ENCODE data around the gene HSPA1L. TPM values are rescaled to one million over a fixed set of nuclear protein-coding genes. Genes with fewer than 3 reads are reported as not detected.
"Not testable (repeated sequence)": the region's sequence is repeated elsewhere in the genome, so short reads cannot be mapped to it uniquely, and the experiment has no call there.

The HSPA1L gene
- polyA plus RNA-seq, 3 donors from 2014 or later: 0.70 to 3.8 (median 2.4) TPM

DNA sequence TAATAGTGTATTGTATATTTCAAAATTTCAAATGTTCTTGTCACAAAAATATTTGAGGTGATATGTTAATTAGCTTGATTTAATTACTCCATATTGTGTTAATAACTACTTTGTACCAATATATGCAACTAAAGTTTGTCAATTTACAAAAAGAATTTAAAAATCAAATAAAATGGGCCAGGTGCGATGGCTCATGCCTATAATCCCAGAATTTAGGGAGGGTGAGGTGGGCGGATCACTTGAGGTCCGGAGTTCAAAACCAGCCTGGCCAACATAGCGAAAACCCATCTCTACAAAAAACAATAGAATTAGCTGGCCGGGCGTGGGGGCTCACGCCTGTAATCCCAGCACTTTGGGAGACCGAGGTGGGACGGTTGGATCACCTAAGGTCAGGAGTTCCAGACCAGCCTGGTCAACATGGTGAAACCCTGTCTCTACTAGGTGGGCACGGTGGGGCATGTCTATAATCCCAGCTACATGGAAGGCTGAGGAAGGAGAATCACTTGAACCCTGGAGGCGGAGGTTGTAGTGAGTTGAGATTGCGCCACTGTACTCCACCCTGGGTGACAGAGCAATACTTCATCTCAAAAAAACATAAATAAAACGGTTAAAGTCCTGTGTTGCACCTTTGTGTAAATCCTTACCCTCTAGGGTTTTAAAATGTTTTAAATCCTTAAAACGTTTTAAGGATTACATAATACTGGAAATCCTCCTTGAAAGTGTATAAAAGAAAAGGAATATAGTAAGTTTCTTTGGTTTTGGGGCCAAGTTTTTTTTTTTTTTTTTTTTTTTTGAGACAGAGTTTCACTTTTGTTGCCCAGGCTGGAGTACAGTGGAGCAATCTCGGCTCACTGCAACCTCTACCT, 16.5 kb upstream of the HSPA1L start:
- DNase-seq: no peak
- H3K4me1 Mint-ChIP-seq: peaks cover 51 to 56% of the 10 kb centered on the region in 2 donors
- H3K9me3 Mint-ChIP-seq: no peaks in the 10 kb centered on the region
- peaks cover 0 to under 1% (median under 1%) of the 10 kb centered on the region in 3 donors for H3K36me3 Mint-ChIP-seq
- H3K4me3 Mint-ChIP-seq: peak overlapping the region in 4 of 5 donors; percentile 86 to 95 (median 90)
- H3K27me3 Mint-ChIP-seq (ENCODE audit: low read depth in 3 of 3): peaks cover 10 to 11% (median 10%) of the 10 kb centered on the region in 3 donors
- H3K27ac Mint-ChIP-seq: peak overlapping the region in 1 of 6 donors; percentile 76

DNA sequence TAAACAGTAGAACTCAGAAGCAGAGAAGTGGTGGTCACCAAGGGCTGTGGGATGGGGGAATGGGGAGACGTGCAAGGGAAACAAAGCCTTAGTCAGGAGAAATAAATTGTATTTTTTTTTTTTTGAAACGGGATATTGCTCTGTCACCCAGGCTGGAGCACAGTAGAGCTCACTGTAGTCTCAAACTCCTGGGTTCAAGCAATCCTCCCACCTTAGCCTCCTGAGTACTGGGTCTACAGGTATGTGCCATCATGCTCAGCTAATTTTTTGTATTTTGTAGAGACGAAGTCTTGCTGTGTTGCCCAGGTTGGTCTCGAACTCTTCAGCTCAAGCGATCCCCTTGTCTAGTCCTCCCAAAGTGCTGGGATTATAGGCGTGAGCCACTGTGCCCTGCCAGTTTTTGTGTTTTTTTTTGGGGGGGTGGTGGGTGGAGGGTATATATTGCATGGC, 15.8 kb upstream of the HSPA1L start:
- Mint-ChIP-seq H3K27ac (peak overlapping the region; percentile 76 to 93 (median 87)), H3K9me3 (no peaks in the 10 kb centered on the region), H3K27me3 (ENCODE audit: low read depth in 3 of 3) (peaks cover 5 to 11% (median 10%) of the 10 kb centered on the region in 3 donors), H3K4me3 (peak overlapping the region; percentile 86 to 95 (median 87)), H3K4me1 (peaks cover 50 to 52% of the 10 kb centered on the region in 2 donors), H3K36me3 (no peaks in the 10 kb centered on the region)
- DNase-seq: no peak

DNA sequence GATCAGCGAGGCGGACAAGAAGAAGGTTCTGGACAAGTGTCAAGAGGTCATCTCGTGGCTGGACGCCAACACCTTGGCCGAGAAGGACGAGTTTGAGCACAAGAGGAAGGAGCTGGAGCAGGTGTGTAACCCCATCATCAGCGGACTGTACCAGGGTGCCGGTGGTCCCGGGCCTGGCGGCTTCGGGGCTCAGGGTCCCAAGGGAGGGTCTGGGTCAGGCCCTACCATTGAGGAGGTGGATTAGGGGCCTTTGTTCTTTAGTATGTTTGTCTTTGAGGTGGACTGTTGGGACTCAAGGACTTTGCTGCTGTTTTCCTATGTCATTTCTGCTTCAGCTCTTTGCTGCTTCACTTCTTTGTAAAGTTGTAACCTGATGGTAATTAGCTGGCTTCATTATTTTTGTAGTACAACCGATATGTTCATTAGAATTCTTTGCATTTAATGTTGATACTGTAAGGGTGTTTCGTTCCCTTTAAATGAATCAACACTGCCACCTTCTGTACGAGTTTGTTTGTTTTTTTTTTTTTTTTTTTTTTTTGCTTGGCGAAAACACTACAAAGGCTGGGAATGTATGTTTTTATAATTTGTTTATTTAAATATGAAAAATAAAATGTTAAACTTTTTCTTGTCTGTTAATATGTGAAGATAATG, 14.7 kb upstream of the HSPA1L start:
- DNase-seq: peak; percentile 53 to 56 (median 55)
- H3K36me3 Mint-ChIP-seq: no peaks in the 10 kb centered on the region
- peak overlapping the region; percentile 86 to 95 (median 87) for H3K4me3 Mint-ChIP-seq
- peaks cover 4 to 7% (median 5%) of the 10 kb centered on the region in 3 donors for H3K27me3 Mint-ChIP-seq (ENCODE audit: low read depth in 3 of 3)
- no peaks in the 10 kb centered on the region for H3K9me3 Mint-ChIP-seq
- peaks cover 48% of the 10 kb centered on the region in 2 donors for H3K4me1 Mint-ChIP-seq
- peak overlapping the region; percentile 76 to 93 (median 92) for H3K27ac Mint-ChIP-seq

DNA sequence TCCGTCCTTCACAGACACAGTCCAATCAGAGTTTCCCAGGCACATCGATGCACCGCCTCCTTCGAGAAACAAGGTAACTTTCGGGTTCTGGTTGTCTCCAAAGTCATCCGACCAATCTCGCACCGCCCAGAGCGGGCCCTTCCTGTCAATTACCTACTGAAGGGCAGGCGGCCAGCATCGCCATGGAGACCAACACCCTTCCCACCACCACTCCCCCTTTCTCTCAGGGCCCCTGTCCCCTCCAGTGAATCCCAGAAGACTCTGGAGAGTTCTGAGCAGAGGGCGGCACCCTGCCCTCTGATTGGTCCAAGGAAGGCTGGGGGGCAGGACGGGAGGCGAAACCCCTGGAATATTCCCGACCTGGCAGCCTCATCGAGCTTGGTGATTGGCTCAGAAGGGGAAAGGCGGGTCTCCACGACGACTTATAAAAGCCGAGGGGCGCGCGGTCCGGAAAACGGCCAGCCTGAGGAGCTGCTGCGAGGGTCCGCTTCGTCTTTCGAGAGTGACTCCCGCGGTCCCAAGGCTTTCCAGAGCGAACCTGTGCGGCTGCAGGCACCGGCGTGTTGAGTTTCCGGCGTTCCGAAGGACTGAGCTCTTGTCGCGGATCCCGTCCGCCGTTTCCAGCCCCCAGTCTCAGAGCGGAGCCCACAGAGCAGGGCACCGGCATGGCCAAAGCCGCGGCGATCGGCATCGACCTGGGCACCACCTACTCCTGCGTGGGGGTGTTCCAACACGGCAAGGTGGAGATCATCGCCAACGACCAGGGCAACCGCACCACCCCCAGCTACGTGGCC, 12.4 kb upstream of the HSPA1L start, which contains the start of gene HSPA1B:
HSPA1B (plus strand) TSS at position 453 of the 794 bp plus-strand sequence; CDS start at position 666, 213 bp downstream.
- Mint-ChIP-seq H3K36me3 (no peaks in the 10 kb centered on the region), H3K27ac (peak within 1 kb of the TSS; percentile 91 to 99 (median 96)), H3K27me3 (ENCODE audit: low read depth in 3 of 3) (peaks cover 2 to 5% (median 5%) of the 10 kb centered on the region in 3 donors), H3K4me1 (peaks cover 43 to 48% of the 10 kb centered on the region in 2 donors), H3K4me3 (peak within 1 kb of the TSS; percentile 92 to 94 (median 93)), H3K9me3 (no peaks in the 10 kb centered on the region)
- peak; percentile 82 to 84 (median 83) for DNase-seq

DNA sequence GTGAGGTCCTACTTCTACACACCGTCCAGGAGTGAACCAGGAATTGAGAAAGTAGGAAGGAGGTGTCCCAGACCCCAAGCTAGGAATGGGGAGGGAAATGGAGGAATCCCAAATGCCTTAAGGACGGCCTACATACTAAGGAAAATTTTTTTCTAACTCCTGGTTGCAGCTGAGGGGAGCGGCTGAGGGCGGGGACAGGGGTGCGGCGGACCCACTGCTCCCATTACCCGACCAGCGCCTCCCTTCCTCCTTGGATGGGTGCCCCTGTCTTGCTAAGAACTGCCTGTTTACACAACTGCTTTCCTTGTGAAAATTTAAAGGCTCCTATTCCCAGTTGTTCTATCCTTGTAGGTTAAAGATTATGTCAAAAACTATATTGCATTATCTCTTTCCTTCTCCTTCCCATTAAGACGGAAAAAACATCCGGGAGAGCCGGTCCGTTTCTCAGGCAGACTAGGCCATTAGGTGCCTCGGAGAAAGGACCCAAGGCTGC, 11.8 kb upstream of the HSPA1L start:
- H3K4me1 Mint-ChIP-seq: peaks cover 49 to 54% of the 10 kb centered on the region in 2 donors
- no peaks in the 10 kb centered on the region for H3K36me3 Mint-ChIP-seq
- no peak for DNase-seq
- peak overlapping the region; percentile 92 to 94 (median 93) for H3K4me3 Mint-ChIP-seq
- peaks cover 2 to 5% (median 5%) of the 10 kb centered on the region in 3 donors for H3K27me3 Mint-ChIP-seq (ENCODE audit: low read depth in 3 of 3)
- peak overlapping the region; percentile 91 to 99 (median 96) for H3K27ac Mint-ChIP-seq
- H3K9me3 Mint-ChIP-seq: no peaks in the 10 kb centered on the region

DNA sequence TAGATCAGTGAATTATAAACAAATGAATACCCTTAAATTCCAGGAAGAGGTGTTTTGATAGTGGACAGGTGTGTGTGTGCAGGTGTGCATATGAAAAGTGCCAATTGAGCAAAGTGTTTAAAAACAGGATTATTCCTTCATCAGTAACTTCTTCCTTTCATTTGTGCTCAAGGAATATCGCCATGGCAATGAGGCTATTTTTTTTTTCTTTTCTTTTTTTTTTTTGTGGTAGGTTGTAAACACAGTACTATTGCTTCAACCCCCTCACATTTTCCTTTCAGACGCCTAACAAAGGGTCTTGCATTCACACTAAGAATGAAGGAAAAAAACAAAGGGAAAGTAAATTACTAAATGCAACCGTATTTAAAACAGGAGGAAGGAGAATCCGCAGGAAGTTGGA, 10.5 kb upstream of the HSPA1L start:
- Mint-ChIP-seq H3K27me3 (ENCODE audit: low read depth in 3 of 3) (peaks cover 0 to 5% (median 3%) of the 10 kb centered on the region in 3 donors), H3K9me3 (no peaks in the 10 kb centered on the region), H3K27ac (peak overlapping the region in 5 of 6 donors; percentile 50 to 97 (median 73)), H3K4me3 (peak overlapping the region in 4 of 5 donors; percentile 46 to 94 (median 94)), H3K4me1 (peaks cover 51 to 58% of the 10 kb centered on the region in 2 donors), H3K36me3 (no peaks in the 10 kb centered on the region)
- DNase-seq: no peak

DNA sequence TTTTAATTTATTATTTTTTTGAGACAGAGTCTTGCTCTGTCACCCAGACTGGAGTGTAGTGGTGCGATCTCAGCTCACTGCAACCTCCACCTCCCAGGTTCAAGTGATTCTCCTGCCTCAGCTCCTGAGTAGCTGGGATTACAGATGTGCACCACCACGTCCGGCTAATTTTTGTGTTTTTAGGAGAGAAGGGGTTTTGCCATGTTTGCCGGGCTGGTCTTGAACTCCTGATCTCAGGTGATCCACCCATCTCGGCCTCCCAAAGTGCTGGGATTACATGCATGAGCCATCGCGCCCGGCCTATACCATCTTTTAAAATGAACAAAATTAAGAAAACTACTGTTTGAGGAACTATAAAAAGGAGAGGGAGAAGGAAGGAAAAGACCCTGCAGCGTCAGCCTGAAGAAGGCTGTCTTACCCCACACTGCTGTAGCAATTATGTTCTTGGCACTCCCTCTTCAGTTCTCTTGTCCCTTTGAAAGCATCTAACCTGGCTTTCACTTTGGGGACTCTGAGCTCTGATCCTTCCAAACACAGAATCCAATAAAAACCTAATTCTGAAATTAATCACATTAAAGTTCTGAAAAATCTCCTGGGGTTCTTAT, 8.6 kb upstream of the HSPA1L start:
- Mint-ChIP-seq H3K4me3 (peak overlapping the region in 1 of 5 donors; percentile 57), H3K4me1 (peaks cover 45 to 54% of the 10 kb centered on the region in 2 donors), H3K27ac (peak overlapping the region in 3 of 6 donors; percentile 17 to 49 (median 34))
- not testable (repeated sequence) for H3K9me3 Mint-ChIP-seq; DNase-seq; H3K27me3 Mint-ChIP-seq (ENCODE audit: low read depth in 3 of 3); H3K36me3 Mint-ChIP-seq

DNA sequence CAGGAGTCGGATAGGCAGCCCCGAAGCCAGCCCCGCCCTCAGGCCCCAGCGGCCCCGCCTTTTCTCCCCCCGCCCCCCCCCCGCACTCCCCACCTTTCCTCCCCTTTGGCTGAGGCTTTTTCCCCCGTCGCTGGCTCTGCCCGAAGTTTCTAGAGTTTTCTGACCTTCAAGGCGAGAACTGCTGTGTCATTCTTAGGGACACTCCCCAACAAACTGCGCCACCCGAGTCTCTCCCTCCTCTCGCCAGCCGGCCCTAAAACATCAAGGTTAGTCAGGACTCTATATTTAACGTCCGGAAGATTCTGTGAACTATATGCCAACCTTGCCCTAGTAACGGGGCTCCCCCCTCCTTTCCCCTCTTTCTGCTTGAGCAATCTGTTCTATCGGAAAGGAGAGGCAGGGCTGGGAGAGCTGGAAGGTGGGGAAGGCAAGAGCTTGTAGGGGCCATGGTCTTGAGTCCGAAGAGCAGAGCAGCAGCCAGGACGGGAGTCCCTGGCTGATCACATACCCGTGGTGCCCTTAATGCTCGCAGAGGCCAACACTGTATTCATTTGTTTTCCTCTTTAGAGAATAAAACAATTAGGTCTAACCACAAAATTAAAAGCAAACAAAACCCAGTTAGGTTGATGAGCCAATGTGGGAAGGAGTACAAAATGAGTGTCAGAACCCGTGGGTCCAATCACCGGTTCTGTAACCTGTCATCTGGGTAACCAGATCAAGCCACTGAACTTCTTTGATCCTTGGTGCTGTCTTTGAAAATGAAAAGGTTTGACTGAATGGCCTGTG, 7.1 kb upstream of the HSPA1L start:
- H3K36me3 Mint-ChIP-seq: no peaks in the 10 kb centered on the region
- no peaks in the 10 kb centered on the region for H3K9me3 Mint-ChIP-seq
- peaks cover 0 to 8% (median 3%) of the 10 kb centered on the region in 3 donors for H3K27me3 Mint-ChIP-seq (ENCODE audit: low read depth in 3 of 3)
- peak overlapping the region; percentile 81 to 96 (median 94) for H3K27ac Mint-ChIP-seq
- H3K4me1 Mint-ChIP-seq: peaks cover 52 to 63% of the 10 kb centered on the region in 2 donors
- H3K4me3 Mint-ChIP-seq: peak overlapping the region; percentile 89 to 96 (median 94)
- DNase-seq: peak in 2 of 3 donors; percentile 48 to 53

DNA sequence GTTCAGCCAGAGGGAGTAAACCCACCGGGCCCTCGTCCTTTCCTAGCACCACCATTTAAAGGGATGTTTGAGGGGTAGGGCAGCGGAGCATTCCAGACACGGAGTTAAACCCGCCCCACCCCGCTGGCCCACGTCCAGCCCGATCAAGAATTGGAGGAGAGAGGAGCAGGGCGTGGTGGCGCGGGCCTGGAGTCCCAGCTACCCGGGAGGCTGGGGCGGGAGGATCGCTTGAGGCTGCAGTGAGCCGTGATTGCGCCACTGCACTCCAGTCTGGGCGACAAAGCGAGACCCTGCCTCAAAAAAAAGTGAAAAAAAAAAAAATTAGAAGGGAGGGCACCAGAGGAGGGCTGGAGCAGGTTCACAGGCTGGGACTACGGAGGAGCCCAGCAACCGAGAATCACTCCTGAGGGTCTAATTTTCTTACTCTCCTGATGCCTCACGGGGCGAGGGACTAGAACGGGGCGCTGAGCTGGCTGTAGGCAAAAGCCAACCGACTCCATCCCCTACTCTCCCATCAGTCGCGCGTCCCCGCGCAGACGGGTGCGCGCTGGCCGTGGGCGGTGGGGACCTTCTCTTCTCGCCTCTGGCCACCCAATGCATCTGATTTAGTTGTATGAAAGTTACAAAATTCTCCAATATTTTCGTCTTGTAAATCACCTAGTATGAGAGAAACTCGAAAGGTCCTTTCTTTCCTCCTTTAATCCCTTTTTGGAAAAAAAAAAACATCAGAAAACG, 6.4 kb upstream of the HSPA1L start:
- peaks cover 45 to 55% of the 10 kb centered on the region in 2 donors for H3K4me1 Mint-ChIP-seq
- H3K27me3 Mint-ChIP-seq (ENCODE audit: low read depth in 3 of 3): peaks cover 0 to 8% (median 2%) of the 10 kb centered on the region in 3 donors
- no peaks in the 10 kb centered on the region for H3K36me3 Mint-ChIP-seq
- no peaks in the 10 kb centered on the region for H3K9me3 Mint-ChIP-seq
- peak overlapping the region; percentile 89 to 96 (median 94) for H3K4me3 Mint-ChIP-seq
- DNase-seq: peak in 2 of 3 donors; percentile 45
- H3K27ac Mint-ChIP-seq: peak overlapping the region; percentile 81 to 96 (median 94)

DNA sequence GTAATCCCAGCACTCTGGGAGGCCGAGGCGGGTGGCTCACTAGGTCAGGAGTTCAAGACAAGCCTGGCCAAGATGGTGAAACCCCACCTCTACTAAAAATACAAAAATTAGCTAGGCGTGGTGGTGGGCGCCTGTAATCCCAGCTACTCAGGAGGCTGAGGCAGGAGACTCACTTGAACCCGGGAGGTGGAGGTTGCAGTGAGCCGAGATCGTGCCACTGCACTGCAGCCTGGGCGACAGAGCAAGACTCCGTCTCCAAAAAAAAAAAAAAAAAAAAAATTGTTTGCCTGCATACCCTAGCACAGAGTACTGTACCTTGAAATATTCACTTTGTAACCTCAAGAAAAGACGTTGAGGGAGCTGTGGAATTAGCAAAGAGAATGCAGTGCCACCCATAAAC, 5.3 kb upstream of the HSPA1L start:
- DNase-seq; H3K36me3 Mint-ChIP-seq; H3K27me3 Mint-ChIP-seq (ENCODE audit: low read depth in 3 of 3); H3K9me3 Mint-ChIP-seq; H3K27ac Mint-ChIP-seq: not testable (repeated sequence)
- Mint-ChIP-seq H3K4me1 (peaks cover 39 to 50% of the 10 kb centered on the region in 2 donors), H3K4me3 (peak overlapping the region in 4 of 5 donors; percentile 89 to 95 (median 92))

DNA sequence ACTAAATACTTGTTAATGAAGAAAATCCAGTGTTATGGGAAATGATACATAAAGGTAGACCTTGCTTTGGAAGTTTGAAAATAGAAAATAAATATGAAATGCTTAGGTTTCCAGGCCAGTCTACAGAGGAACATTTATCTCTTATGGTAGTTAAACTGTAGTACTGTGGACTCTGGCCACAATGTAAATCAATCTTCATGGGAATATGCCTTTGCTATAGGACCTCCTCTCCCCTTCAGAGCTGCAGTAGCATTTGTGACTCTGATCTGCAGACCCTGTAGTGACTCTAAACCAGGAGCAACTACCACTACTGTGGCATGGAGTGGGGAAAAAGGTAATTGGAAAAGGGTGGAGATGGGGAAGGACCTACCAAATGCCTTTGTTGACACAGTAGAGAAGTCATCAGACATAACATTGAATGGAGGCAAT, 4.8 kb upstream of the HSPA1L start:
- Mint-ChIP-seq H3K36me3 (no peaks in the 10 kb centered on the region), H3K27ac (peak overlapping the region in 4 of 6 donors; percentile 44 to 85 (median 70)), H3K9me3 (no peaks in the 10 kb centered on the region), H3K27me3 (ENCODE audit: low read depth in 3 of 3) (peaks cover 0 to 9% (median 2%) of the 10 kb centered on the region in 3 donors), H3K4me3 (peak overlapping the region; percentile 19 to 75 (median 63)), H3K4me1 (peaks cover 42 to 46% of the 10 kb centered on the region in 2 donors)
- DNase-seq: no peak

Data from immature natural killer cell (primary cell).